PFSK-1 (cell line): ENCODE results near the gene CYB5B.

Experiments
- FOXP2 ChIP-seq: optimal IDR thresholded peaks from 2 replicates; pipeline ENCODE3; 2011; ENCODE audit warnings: borderline replicate concordance, control low read depth, inconsistent platforms; ENCODE audit not compliant: insufficient read depth; ENCODE audit errors: extremely low read length, extremely low read depth
- POLR2AphosphoS5 ChIP-seq: IDR thresholded peaks from 2 replicates; pipeline ENCODE4 v1.6.1; 2012; ENCODE audit warnings: low read depth, mild to moderate bottlenecking, control low read depth, low read length, moderate library complexity
- SIN3A ChIP-seq: IDR thresholded peaks from 2 replicates; pipeline ENCODE4 v1.6.1; 2012; ENCODE audit warnings: mild to moderate bottlenecking, low read length, moderate library complexity, borderline replicate concordance; ENCODE audit not compliant: insufficient read depth
- TAF1 ChIP-seq: IDR thresholded peaks from 2 replicates; pipeline ENCODE4 v1.6.1; 2012; ENCODE audit warnings: low read length, control low read depth, borderline replicate concordance; ENCODE audit not compliant: insufficient read depth
- TF ChIP-seq, protein P1 (sequence below), 2 experiments: IDR thresholded peaks; 2 replicates each; pipeline versions ENCODE4 v1.6.1 to v1.8.0; 2011 to 2012; ENCODE audit warnings: low read depth in 2 of 2, low read length in 2 of 2, control low read depth in 1 of 2, inconsistent platforms in 1 of 2, mild to moderate bottlenecking in 1 of 2, moderate library complexity in 1 of 2; ENCODE audit not compliant: insufficient read depth in 1 of 2

DNA sequence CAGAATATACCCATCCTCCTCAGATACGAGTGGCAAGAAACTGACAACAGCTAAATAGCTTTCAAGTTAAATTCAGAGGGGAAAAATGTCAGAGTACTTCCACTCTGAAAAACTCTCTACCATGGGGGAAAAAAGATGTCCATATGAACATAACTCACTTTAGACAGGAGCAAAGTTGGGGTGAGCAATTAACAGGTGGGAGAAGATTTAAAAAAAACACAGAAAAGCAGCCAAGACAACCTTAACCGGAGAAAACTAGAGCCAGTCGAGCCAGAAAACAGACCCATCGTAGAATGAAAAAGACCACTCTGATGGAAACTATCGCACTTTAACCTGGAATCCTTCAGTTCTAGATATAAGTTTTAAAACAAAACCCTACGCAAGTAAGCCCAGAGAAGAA, 39.4 kb upstream of the CYB5B start:
- TF ChIP-seq, protein P1, sequence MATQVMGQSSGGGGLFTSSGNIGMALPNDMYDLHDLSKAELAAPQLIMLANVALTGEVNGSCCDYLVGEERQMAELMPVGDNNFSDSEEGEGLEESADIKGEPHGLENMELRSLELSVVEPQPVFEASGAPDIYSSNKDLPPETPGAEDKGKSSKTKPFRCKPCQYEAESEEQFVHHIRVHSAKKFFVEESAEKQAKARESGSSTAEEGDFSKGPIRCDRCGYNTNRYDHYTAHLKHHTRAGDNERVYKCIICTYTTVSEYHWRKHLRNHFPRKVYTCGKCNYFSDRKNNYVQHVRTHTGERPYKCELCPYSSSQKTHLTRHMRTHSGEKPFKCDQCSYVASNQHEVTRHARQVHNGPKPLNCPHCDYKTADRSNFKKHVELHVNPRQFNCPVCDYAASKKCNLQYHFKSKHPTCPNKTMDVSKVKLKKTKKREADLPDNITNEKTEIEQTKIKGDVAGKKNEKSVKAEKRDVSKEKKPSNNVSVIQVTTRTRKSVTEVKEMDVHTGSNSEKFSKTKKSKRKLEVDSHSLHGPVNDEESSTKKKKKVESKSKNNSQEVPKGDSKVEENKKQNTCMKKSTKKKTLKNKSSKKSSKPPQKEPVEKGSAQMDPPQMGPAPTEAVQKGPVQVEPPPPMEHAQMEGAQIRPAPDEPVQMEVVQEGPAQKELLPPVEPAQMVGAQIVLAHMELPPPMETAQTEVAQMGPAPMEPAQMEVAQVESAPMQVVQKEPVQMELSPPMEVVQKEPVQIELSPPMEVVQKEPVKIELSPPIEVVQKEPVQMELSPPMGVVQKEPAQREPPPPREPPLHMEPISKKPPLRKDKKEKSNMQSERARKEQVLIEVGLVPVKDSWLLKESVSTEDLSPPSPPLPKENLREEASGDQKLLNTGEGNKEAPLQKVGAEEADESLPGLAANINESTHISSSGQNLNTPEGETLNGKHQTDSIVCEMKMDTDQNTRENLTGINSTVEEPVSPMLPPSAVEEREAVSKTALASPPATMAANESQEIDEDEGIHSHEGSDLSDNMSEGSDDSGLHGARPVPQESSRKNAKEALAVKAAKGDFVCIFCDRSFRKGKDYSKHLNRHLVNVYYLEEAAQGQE (IDR thresholded peaks at IDR 0.05; ENCODE audit: insufficient read depth in 1 of 2, low read depth in 2 of 2, low read length in 2 of 2) = no peak
- TF ChIP-seq POLR2AphosphoS5 = no peak
- TF ChIP-seq TAF1 = no peak
- no peak for TF ChIP-seq SIN3A
- no peak for TF ChIP-seq FOXP2
